HEK293 (cell line): ENCODE results near the gene KRTAP2-4.
"Not testable (repeated sequence)": the region's sequence is repeated elsewhere in the genome, so short reads cannot be mapped to it uniquely, and the experiment has no call there.

Experiments used
- CTCF ChIA-PET: fragments of 350-600 bp; formaldehyde crosslinking; extraction: SDS; loops from one replicate; lab custom pipeline; 2021; ENCODE audit warnings: antibody characterized with exemption; lab: Yijun Ruan, JAX
- POLR2A ChIA-PET: fragments of 300-600 bp; formaldehyde crosslinking; extraction: SDS; loops from one replicate; lab custom pipeline; 2020; ENCODE audit warnings: antibody characterized with exemption, inconsistent platforms; lab: Yijun Ruan, JAX
- H3K27ac ChIP-seq: fragments of 200-500 bp; sonication (Bioruptor generic); 2 replicates; pipeline ENCODE4 v1.5.1; 2014; ENCODE audit warnings: low read depth, low read length, control low read depth, inconsistent platforms; ENCODE audit errors: extremely low read depth
- H3K36me3 ChIP-seq, 2 experiments: fragments of 200-500 bp in 1 of 2; sonication (Bioruptor generic) in 1 of 2; 1 replicate in 1 of 2; 2 replicates in 1 of 2; pipeline ENCODE4 v1.5.1; 2014 to 2017; ENCODE audit warnings: inconsistent platforms in 2 of 2, low read length in 2 of 2; ENCODE audit not compliant: control insufficient read depth in 2 of 2, insufficient read depth in 1 of 2
- H3K4me1 ChIP-seq: fragments of 200-500 bp; sonication (Bioruptor generic); 2 replicates; pipeline ENCODE4 v1.5.1; 2014; ENCODE audit warnings: mild to moderate bottlenecking, low read length, inconsistent platforms; ENCODE audit not compliant: control insufficient read depth, insufficient read depth
- H3K4me3 ChIP-seq: 2 replicates; pipeline ENCODE4 v1.5.1; 2011; ENCODE audit warnings: low read depth, mild to moderate bottlenecking, control low read depth, low read length, moderate library complexity
- H3K9me3 ChIP-seq: fragments of 200-500 bp; sonication (Bioruptor generic); 2 replicates; pipeline ENCODE4 v1.5.1; 2014; ENCODE audit warnings: low read depth, low read length, inconsistent platforms; ENCODE audit not compliant: control insufficient read depth, insufficient read depth
- AEBP2 ChIP-seq: fragments of 450-650 bp; formaldehyde crosslinking; IDR thresholded peaks from 2 replicates; pipeline ENCODE4 v1.5.1; 2016; ENCODE audit warnings: missing biosample characterization, missing genetic modification characterization, borderline replicate concordance
- GLI4 ChIP-seq: fragments of 450-650 bp; formaldehyde crosslinking; IDR thresholded peaks from 2 replicates; pipeline ENCODE4 v1.5.1; 2016; ENCODE audit warnings: missing biosample characterization, missing genetic modification characterization
- SETDB1 ChIP-seq: IDR thresholded peaks from one replicate; pipeline ENCODE4 v1.6.1; 2017; ENCODE audit warnings: mild to moderate bottlenecking, low read length, moderate library complexity, mixed read lengths; ENCODE audit not compliant: insufficient read length
- SP3 ChIP-seq: fragments of 450-650 bp; formaldehyde crosslinking; IDR thresholded peaks from 2 replicates; pipeline ENCODE4 v1.5.1; 2016; ENCODE audit warnings: missing biosample characterization, missing genetic modification characterization
- WT1 ChIP-seq: fragments of 450-650 bp; formaldehyde crosslinking; IDR thresholded peaks from 2 replicates; pipeline ENCODE4 v1.5.1; 2016; ENCODE audit warnings: missing biosample characterization, missing genetic modification characterization
- ZFHX2 ChIP-seq: fragments of 450-650 bp; formaldehyde crosslinking; conservative IDR thresholded peaks from 2 replicates; pipeline ENCODE4 v1.5.1; 2016; ENCODE audit warnings: missing biosample characterization, missing genetic modification characterization
- ZNF121 ChIP-seq: fragments of 450-650 bp; formaldehyde crosslinking; IDR thresholded peaks from 2 replicates; pipeline ENCODE4 v1.5.1; 2016; ENCODE audit warnings: missing biosample characterization, missing genetic modification characterization
- ZNF146 ChIP-seq: fragments of 450-650 bp; formaldehyde crosslinking; IDR thresholded peaks from 2 replicates; pipeline ENCODE4 v1.5.1; 2016; ENCODE audit warnings: missing biosample characterization, missing genetic modification characterization
- ZNF174 ChIP-seq: fragments of 450-650 bp; formaldehyde crosslinking; IDR thresholded peaks from 2 replicates; pipeline ENCODE4 v1.5.0; 2017; ENCODE audit warnings: missing biosample characterization, mild to moderate bottlenecking, missing genetic modification characterization
- ZNF266 ChIP-seq: fragments of 450-650 bp; formaldehyde crosslinking; IDR thresholded peaks from 2 replicates; pipeline ENCODE4 v1.5.1; 2016; ENCODE audit warnings: missing biosample characterization, missing genetic modification characterization, low read depth
- ZNF423 ChIP-seq: fragments of 450-650 bp; formaldehyde crosslinking; IDR thresholded peaks from 2 replicates; pipeline ENCODE4 v1.5.1; 2016; ENCODE audit warnings: missing biosample characterization, missing genetic modification characterization
- ZNF510 ChIP-seq: fragments of 450-650 bp; formaldehyde crosslinking; IDR thresholded peaks from 2 replicates; pipeline ENCODE4 v1.5.1; 2018; ENCODE audit warnings: mild to moderate bottlenecking, missing genetic modification characterization, missing biosample characterization; ENCODE audit not compliant: insufficient replicate concordance
- ZNF521 ChIP-seq: fragments of 450-650 bp; formaldehyde crosslinking; IDR thresholded peaks from 2 replicates; pipeline ENCODE4 v1.5.1; 2017; ENCODE audit warnings: missing biosample characterization, mild to moderate bottlenecking, missing genetic modification characterization
- ZNF549 ChIP-seq: fragments of 450-650 bp; IDR thresholded peaks from 2 replicates; pipeline ENCODE4 v1.5.1; 2018; ENCODE audit warnings: missing biosample characterization, missing genetic modification characterization, mild to moderate bottlenecking, inconsistent platforms, moderate library complexity
- ZNF558 ChIP-seq: fragments of 450-650 bp; formaldehyde crosslinking; IDR thresholded peaks from 2 replicates; pipeline ENCODE4 v1.5.1; 2016; ENCODE audit warnings: missing biosample characterization, missing genetic modification characterization
- ZNF560 ChIP-seq: fragments of 450-650 bp; formaldehyde crosslinking; IDR thresholded peaks from 2 replicates; pipeline ENCODE4 v1.5.1; 2017; ENCODE audit warnings: missing biosample characterization, missing genetic modification characterization, borderline replicate concordance
- ZNF571 ChIP-seq: fragments of 450-650 bp; formaldehyde crosslinking; IDR thresholded peaks from 2 replicates; pipeline ENCODE4 v1.5.0; 2017; ENCODE audit warnings: missing biosample characterization, missing genetic modification characterization
- ZNF621 ChIP-seq: fragments of 450-650 bp; formaldehyde crosslinking; IDR thresholded peaks from 2 replicates; pipeline ENCODE4 v1.5.1; 2017; ENCODE audit warnings: missing biosample characterization, missing genetic modification characterization
- ZNF626 ChIP-seq: fragments of 450-650 bp; sonication (Bioruptor Pico); formaldehyde crosslinking; IDR thresholded peaks from 2 replicates; pipeline ENCODE4 v1.5.1; 2018; ENCODE audit warnings: missing biosample characterization, missing genetic modification characterization, inconsistent platforms
- ZNF660 ChIP-seq: fragments of 450-650 bp; IDR thresholded peaks from 2 replicates; pipeline ENCODE4 v1.5.1; 2018; ENCODE audit warnings: missing biosample characterization, mild to moderate bottlenecking, missing genetic modification characterization
- ZNF677 ChIP-seq: fragments of 450-650 bp; IDR thresholded peaks from 2 replicates; pipeline ENCODE4 v1.5.0; 2018; ENCODE audit warnings: missing biosample characterization, mild to moderate bottlenecking, missing genetic modification characterization, moderate library complexity
- ZNF701 ChIP-seq: fragments of 450-650 bp; formaldehyde crosslinking; IDR thresholded peaks from 2 replicates; pipeline ENCODE4 v1.5.1; 2016; ENCODE audit warnings: missing biosample characterization, missing genetic modification characterization

Gene KRTAP2-4

GRCh38 chr17:41065829-41066624, at the start of gene KRTAP2-4:
Gene KRTAP2-4 (minus strand): TSS chr17:41065879. CDS start chr17:41065845, 34 bp downstream.
- ChIA-PET CTCF (no interaction called here), POLR2A (no interaction called here)
- Histone ChIP-seq H3K4me3 (no peak within 1 kb of the TSS), H3K4me1 (no peaks in the 10 kb centered on the region), H3K27ac (no peak within 1 kb of the TSS), H3K36me3 (no peaks in the 10 kb centered on the region), H3K9me3 (no peaks in the 10 kb centered on the region)
- no peak for TF ChIP-seq SP3 (tag by site-specific recombination)
- no peak for TF ChIP-seq ZNF571 (tag by site-specific recombination)
- no peak for TF ChIP-seq ZNF621
- no peak for TF ChIP-seq ZNF560 (tag by site-specific recombination)
- TF ChIP-seq GLI4 (tag by site-specific recombination) = no peak
- no peak for TF ChIP-seq ZNF121 (tag by site-specific recombination)
- no peak for TF ChIP-seq ZNF510 (tag by site-specific recombination)
- TF ChIP-seq ZNF549 (tag by site-specific recombination) = no peak
- TF ChIP-seq ZNF677 (tag by site-specific recombination) = no peak
- no peak for TF ChIP-seq ZFHX2 (tag by site-specific recombination)
- TF ChIP-seq ZNF558 (tag by site-specific recombination) = no peak
- TF ChIP-seq ZNF174 (tag by site-specific recombination) = no peak
- no peak for TF ChIP-seq ZNF626 (tag by site-specific recombination)
- TF ChIP-seq ZNF521 (tag by site-specific recombination) = no peak
- no peak for TF ChIP-seq WT1 (tag by site-specific recombination)
- TF ChIP-seq ZNF701 (tag by site-specific recombination) = no peak
- no peak for TF ChIP-seq ZNF266
- no peak for TF ChIP-seq ZNF423 (tag by site-specific recombination)
- no peak for TF ChIP-seq AEBP2 (tag by site-specific recombination)

- Histone ChIP-seq H3K4me1 (no peaks in the 10 kb centered on the region), H3K9me3 (no peaks in the 10 kb centered on the region), H3K36me3 (no peaks in the 10 kb centered on the region), H3K4me3 (no peak overlapping the region), H3K27ac (no peak overlapping the region)
- ChIA-PET CTCF (no interaction called here), POLR2A (no interaction called here)
- TF ChIP-seq ZNF266 (no peak), ZNF146 (tag by site-specific recombination) (no peak), SETDB1 (peak; percentile 82), ZNF660 (tag by site-specific recombination) (no peak)
Measured at GRCh38 chr17:41111151-41111885, 45.6 kb upstream of the KRTAP2-4 start.

GRCh38 chr17:41108728-41109386, 43.2 kb upstream of the KRTAP2-4 start:
- H3K27ac ChIP-seq, POLR2A ChIA-PET, H3K9me3 ChIP-seq, H3K36me3 ChIP-seq, H3K4me1 ChIP-seq, H3K4me3 ChIP-seq, CTCF ChIA-PET: not testable (repeated sequence)
